Measurements from ENCODE around the gene TUBGCP6.
"Not testable (repeated sequence)": the region's sequence is repeated elsewhere in the genome, so short reads cannot be mapped to it uniquely, and the experiment has no call there.

TUBGCP6 gene

DNA sequence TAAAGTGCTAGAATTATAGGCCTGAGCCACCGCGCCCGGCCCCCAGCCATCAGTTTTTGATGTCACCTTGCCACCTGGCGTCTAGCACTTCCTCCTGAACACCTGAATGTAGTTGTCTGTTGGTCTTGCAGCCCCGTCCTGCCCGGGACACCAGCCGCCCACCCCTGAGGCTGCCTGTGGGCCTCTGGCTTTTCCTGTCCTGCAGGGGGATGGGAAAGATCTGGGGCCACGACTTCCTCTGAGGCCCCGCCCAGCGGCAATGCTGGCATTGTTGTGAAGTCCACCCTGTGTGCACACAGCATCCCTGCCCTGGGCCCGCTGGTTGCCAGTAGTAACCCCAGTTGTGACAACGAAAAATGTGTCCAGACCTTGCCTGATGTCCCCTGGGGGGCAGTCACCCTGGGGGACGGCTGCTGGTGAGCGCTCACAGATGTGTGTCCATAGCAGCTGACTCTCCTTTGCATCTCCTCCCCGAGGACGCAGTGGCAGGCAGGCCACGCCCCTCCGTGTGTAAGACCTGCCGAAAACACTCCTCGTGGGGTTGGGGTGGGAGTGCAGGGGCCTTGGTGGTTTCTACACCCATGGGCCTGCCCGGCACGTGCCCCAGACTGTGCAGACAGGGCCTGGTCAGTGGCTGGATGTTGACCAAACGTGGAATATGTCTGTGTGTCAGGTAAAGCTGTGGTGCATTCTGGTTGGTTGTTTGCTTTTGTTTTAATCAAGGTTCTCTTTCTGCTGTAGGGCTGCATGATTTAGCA lies 37.3 kb downstream of the TUBGCP6 start:
- DNase-seq, result no peak

DNA sequence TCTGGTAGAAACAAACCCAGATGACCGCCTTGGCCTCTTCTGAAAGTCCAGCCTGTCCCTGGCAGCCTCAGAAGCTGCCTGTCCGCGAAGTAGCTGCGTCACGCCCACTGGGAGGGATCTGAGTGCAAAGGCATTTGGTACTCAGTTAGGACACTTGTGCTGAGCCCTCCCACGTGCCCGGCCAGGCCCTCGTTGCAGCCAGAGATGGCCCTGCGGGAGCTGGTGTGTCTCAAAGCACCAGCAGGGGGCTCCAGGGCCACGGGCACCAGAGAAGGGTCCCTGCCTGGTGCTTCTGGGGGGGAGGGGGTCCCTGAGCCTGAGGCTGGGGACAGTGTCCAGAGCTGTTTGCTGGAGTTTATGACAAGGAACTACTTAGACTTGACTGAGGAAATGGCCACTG lies 38.2 kb downstream of the TUBGCP6 start:
- no peak for DNase-seq

DNA sequence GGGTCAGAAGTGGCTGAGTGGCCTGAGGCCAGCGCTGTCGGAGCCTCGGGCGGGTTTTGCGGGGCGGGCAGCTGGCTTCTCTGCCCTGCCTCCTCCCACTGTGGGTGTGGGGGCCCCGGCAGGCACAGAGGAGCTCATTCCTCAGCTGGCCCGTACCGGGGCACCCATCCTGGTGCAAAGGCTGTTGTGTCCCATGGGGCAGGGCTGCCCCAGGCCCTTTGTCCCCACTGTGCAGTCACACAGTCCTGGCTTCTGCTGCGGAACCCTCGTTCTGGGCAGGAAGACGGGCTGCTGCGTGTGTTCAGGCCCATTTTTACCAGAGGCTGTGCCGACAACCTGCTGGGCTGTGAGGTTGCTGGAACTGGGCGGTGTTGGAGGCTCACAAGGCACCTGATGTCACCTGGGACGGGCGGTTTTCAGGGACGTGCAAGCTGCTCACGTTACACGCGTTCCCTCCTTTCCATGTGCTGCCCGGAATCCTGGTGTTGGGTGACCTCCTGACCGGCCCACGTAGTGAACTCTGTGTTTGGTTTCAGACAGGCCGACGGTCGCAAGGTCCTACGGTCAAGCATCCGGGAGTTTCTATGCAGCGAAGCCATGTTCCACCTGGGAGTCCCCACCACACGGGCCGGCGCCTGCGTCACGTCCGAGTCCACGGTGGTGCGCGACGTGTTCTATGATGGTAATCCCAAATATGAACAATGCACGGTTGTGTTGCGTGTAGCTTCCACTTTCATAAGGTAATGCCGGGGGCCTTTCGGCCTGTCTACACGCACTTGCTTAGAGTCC lies 38.8 kb downstream of the TUBGCP6 start:
- DNase-seq, result no peak

DNA sequence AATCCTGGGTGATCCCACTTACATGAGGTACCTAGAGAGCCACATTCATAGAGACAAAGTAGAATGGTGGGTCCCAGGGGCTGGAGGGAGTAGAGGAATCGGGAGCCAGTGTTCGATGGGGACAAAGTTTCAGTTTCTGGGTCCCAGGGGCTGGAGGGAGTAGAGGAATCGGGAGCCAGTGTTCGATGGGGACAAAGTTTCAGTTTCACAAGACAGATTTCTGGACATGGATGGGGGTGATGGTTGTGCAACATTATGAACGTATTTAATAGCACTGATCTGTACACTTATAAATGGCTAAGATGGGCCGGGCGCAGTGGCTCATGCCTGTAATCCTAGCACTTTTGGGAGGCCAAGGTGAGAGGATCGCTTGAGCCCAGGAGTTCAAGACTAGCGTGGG lies 39.8 kb downstream of the TUBGCP6 start:
- not testable (repeated sequence) for DNase-seq

DNA sequence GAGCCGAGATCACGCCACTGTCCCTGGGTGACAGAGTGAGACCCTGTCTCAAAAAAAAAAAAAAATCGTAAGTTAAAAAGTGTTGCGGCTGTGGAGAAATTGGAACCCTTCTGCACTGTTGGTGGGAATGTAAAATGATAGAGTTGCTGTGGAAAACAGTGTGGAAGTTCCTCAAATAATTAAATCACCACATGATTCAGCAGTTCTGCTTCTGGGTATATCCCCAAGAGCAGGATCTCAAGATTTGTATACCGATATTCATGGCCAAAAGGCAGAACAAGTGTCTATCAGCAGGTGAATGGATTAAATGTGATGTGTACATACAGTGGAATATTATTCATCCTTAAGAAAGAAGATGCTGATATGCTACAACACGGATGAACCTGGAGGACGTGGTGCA lies 40.3 kb downstream of the TUBGCP6 start:
- DNase-seq, result no peak

DNA sequence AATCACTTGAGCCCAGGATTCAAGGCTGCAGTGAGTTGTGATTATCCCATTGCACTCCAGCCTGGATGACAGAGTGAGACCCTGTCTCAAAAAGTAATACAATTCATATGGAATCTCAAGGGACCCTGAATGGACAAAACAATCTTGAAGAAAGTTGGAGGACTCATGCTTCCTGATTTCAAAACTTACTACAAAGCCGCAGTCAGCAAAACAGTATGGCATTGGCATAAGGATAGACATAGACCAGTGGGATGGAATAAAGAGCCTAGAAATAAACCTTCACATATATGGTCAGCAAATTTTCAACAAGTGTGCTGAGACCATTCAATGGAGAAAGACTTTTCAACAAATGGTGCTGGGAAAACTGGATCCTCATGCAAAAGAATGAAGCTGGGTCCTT lies 41.5 kb downstream of the TUBGCP6 start:
- no peak for DNase-seq

DNA sequence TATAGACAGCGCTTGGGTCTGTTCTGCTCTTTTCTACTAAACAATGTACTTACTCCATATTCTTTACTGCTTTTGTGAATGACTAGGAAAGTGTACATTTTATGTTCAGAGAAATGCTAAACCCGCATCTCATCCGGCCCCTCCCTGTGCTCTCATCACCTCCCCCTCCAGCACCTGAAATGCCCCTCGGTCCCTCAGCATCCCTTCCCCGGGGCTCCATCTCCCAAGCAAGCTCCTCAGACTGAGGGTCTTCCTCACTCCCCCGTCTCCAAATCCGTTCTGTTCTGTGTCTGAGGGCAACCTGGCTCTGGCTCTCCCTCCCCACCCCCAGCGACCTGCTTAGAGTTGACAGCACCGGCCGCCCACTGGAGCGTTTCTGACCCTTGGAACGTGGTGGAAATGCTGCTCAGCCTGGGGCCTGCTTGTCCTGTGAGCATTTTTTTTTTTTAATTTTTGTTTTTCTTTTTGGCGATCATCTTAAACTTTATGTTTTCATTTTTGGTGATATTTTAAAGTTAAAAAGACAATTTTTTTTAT lies 42.6 kb downstream of the TUBGCP6 start:
- no peak for DNase-seq

DNA sequence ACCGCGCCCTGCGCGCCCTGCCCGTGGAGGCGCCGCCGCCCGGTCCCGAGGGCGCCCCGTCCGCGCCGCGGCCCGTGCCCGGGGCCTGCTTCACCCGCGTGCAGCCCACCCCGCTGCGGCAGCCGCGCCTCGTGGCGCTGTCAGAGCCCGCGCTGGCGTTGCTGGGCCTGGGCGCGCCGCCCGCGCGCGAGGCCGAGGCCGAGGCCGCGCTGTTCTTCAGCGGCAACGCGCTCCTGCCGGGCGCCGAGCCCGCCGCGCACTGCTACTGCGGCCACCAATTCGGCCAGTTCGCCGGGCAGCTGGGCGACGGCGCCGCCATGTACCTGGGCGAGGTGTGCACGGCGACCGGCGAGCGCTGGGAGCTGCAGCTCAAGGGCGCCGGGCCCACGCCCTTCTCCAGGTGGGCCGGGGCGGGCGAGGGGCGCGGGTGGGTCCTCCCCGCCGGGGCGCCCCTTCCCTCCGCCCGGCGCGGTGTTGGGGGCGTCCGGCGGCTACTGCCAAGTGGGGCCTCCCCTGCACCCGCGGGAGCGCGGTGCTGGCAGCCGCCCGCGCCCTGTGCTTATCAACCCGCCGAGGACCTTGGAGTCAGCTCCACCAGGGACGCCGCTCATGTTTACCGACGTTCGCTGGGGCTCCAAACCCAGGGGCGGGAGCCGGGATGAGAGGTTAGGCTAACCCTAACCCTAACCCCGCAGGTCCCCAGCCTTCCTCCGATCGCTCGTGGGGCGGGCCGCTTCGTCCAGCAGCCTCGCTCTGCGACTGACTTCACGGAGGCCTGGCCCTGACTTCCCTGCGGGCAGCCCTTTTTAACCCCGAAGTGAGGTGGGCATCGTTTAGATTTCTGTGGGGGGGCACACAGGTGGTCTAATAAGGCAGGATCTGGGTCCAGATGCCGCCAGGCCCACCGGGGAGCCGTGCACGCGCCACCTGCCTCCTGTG lies 43.4 kb downstream of the TUBGCP6 start:
- DNase-seq, result no peak

DNA sequence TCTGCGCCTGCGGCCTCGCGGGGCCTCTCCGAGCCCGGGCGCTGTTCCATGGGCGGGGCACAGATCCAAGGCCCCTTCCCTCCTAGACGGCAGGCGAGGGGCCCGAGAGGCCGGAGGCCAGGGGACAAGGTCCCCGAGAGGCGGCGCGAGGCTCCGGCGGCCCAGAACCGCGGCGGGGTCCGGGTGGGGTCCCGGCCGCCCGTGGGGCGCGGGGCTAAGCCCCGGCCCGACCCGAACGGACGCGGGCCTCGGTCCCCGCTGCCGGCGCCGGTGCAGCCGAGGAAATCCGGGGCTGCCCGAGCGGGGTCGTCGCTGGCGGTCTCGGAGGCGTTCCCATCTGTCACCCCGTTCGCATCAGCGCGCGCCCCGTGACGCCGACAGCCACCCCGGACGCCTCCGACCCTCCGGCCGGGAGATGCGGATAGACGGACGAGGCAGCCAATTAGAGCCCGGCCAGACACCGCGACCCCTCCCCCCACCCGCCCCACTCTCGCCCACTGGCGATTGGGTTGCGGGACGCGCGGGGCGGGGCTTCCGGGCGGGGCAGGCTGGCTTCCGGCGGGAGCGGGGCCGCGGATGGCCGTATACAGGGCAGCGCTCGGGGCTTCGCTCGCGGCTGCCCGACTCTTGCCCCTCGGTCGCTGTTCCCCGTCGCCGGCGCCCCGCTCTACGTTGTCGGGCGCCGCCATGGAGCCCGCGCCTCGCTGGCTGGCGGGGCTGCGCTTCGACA lies 44.2 kb downstream of the TUBGCP6 start, which contains the start of gene SELENOO:
Gene SELENOO, plus strand, starts transcription at position 551 of the 730 bp plus-strand sequence. Its CDS starts 26 bp downstream, at position 577.
- peak; percentile 37 for DNase-seq

DNA sequence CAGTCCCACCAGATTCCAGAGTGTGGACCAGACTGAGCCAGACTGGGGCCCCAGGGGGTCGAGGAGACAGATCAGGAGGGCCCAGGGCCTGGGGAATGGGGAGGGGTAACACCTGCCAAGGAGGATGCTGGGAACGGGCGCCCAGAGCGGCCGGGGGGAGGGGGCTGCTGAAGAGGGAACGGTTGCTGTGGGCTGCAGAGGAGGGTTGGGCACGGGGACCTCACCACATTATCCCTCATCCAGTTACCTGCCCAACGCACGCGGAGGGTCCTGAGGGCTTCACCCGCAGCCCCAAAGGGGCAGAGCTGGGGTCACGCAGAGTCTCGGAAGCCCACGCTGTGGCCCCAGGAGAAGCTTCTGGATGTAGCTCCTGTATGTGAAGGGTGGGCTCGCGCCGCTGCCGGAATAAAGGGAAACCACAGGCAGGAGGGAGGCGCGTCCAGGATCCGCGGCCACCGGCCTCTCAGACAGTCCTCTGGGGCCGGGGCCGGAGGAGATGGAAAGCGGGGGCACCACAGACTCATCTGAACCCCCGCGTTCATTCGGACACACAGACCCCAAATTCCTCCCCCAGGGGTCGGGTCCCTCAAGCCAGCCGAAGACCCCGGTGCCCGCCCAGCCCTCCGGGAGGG lies 44.9 kb downstream of the TUBGCP6 start:
- no peak for DNase-seq

DNA sequence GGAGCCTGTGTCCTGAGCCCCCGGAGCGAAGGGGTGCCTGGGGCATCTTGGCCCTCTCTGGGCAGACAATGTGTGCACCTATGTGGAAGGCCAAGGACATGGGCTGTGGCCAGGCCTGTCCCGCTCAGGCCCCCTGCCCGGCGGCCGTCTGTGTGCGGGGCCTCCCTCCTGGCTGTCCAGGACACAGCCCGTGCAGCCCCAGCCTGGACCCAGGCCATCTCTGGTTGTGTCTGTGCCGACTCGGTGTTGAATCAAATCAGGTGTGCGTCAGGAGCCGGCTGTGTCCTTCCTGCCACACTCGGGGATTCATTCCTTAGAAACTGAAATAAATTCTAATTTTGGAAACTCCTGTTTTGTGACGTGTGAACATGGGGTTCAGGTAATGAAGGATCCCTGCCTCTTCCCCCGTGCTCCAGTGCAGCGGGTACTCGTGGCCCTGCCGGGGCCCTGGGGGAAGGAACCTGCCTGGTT lies 45.5 kb downstream of the TUBGCP6 start:
- no peak for DNase-seq

DNA sequence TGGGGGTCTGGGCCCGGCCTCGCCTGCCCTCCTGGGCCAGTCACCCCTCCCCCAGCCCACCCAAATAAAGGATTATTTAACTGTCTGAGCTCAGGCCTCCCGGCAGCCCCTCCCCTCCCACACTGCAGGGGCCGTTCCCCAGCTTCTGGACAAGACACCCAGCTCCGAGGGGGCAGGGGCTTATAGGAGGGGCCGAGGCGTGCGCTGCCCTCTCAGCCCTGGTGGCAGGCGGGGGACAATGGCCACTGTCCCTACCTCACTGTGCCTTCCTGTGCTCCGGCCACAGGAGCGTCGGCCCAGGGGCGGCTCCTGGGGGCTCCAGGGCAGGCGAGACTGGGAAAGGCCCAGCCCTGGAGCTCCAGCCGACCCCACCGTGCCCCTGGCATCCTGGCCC lies 46.2 kb downstream of the TUBGCP6 start:
- no peak for DNase-seq

DNA sequence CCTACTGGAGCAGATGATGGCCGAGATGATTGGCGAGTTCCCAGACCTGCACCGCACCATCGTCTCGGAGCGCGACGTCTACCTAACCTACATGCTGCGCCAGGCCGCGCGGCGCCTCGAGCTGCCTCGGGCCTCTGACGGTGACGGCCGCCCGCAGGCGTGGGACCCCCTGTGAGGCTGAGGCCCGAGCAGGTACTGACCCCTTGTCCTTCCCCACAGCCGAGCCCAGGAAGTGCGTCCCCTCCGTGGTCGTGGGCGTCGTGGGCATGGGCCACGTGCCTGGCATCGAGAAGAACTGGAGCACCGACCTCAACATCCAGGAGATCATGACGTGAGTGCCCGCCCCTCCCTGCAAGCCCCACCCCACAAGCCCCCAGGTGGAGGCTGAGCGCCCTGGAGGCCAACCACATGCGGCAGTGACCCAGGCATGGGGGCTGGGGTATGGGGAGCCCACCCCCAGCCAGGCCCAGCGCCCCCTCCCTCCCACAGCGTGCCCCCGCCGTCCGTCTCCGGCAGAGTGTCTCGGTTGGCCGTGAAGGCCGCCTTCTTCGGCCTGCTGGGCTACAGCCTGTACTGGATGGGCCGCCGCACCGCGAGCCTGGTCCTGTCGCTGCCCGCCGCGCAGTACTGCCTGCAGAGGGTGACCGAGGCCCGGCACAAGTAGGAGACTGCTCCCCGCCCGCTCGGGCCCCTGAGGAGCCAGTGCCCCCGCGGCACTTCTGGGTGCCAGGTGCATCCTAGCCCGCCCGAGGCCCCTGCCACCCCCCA lies 46.8 kb downstream of the TUBGCP6 start:
- no peak for DNase-seq

DNA sequence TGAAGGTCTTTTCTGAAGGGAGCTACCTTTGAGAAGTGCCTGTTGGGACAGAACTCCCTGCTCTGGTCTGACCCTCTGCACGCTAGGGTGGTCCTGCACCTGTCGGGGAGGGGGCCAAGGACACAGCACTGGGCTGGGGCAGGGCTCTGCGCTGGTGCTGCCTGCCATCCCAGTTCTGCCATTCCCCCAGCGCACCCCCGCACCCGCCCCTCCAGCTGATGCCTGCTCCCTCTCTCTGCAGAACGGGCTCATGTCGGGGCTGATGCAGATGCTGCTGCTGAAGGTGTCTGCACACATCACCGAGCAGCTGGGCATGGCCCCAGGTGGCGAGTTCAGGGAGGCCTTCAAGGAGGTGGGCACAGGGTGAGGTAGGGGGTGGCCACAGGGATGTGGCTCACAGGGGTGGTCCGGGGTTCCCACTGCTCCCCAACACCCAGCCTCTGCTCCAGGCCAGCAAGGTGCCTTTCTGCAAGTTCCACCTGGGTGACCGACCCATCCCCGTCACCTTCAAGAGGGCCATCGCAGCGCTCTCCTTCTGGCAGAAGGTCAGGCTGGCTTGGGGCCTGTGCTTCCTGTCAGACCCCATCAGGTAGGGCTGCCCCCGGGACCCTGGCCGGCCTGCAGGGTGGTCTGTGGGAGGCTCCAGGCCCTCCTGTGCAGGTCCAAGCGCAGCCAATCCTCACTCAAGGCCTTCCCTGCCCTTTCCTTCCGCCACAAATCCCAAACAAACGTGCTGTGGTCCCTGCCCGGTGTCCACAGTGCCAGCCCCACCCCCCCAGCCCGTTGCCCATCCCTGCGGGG lies 47.6 kb downstream of the TUBGCP6 start:
- DNase-seq, result no peak

DNA sequence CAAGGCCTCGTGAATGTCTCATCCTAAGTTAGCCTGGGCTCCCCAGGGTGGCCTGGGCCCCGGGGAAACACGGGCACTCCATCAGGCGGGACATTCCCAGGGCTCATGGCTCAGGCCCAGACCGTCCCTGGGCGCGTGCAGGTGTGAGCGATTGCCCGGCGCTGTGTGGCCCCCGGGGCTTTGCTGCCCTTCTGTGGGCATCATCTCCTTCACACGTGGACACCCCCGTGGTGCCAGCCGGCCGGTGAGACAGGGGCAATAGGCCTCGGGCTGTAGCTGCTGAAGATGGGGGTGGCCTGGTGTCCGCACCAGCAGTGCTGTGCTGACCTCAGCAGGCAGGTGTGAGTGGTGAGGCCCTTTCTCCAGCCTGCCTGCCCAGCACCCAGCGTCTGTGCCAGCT lies 48.6 kb downstream of the TUBGCP6 start:
- no peak for DNase-seq

DNA sequence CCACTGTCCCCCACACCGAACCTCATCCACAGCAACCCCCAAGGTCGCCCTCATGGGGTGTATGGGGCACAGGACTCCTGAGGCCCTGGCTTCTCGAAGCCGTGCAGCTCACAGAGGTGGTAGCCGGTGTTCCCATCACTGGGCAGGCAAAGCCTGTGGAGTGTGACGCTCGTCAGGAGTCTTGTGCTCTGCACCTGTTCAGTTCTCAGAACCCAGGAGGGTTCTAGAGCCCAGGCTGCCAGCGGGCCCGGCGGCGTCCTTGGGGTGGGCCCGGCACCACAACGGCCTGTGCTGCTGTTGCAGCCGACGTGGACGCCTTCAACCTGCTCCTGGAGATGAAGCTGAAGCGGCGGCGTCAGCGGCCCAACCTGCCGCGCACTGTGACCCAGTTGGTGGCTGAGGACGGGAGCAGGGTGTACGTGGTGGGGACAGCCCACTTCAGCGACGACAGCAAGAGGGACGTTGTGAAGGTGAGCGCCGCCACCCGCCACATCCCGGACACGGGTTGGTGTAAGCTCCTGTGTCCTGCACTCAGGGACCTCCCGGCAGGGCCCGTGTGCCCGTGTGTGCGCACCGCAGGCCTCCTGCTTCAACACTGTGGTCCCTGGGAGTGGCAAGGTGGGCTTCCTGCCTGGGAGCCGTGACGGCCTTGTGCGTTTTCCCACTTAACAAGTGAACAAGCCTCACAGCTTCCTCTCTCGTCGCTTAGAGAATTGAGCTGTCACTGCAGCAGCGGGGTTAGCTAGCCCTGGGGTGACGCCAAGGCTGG lies 50.6 kb downstream of the TUBGCP6 start:
- no peak for DNase-seq

DNA sequence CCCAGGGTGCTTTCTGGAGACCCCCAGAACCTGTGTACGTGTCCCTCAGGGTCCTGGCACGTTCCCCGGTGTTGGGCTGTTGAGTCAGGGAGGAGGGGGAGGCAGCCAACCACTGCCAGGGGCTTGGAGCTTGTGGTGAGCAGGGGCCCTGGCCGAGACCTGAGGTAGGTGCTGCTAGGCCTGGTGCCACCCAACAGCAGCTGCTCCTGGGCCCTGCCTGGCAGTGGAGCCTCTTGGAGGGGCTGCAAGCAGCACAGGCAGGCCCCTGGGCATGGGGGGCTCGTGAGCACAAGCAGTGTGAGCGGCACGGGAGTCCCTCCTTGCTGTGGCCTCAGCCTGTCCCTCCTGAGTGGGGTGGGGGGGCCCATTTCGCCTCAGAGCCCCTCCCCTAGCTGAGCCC lies 51.2 kb downstream of the TUBGCP6 start:
- DNase-seq, result no peak

DNA sequence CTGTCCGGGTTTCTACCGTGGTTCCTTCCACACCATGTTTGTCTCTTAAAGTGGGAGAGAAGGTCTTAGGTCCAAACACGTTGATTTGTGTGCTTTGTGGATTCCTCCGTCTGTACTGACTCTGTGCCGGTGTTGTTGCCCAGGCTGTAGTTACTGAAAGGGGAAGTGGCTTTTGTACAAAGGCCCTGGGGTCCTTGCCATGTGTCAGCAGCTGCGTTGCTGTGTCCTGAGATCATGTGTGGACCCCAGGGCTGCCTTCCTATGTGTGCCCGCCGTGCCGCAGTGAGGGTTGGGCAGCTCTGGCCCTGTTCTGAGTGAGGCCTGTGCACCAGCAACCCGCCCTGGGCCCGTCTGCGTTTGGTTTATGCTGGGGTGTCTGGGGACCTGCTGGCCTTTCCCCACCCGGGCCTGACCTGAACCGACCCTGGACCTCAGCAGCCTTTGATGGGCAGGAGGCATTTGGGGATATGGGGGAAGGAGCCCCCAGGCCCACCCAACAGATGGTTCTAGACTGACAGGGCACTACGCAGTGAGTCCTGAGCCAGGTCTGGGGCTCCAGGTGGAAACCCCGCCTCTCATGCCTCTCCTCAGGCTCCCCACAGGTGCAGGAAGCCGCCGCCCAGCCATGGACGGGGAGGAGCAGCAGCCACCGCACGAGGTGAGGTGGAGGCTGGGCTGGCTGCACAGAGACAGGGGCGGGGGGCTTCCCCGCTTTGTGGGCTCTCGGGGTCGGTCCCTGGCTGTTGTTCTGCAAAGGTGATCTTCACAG lies 52.2 kb downstream of the TUBGCP6 start:
- no peak for DNase-seq
